GM12878 (cell line): ENCODE measurements around the gene PFKL. TPM values are rescaled to one million over a fixed set of nuclear protein-coding genes. Genes with fewer than 3 reads are reported as not detected.

ENCODE experiments used
- ATAC-seq: fragments of 200-7000 bp; cut with Tn5 transposase; 3 replicates; pipeline ENCODE4 v1.9.1; 2020; ENCODE audit warnings: mild to moderate bottlenecking, moderate library complexity
- BruUV-seq: library from RNA; stranded (reverse); fragments of 400-500 nt; replicated peaks from 2 replicates; lab custom pipeline; 2021; lab: Mats Ljungman, UMichigan
- CTCF ChIA-PET: fragments of 300-600 bp; sonication (Branson Sonifier 250); formaldehyde crosslinking; extraction: SDS; loops from one replicate; lab custom pipeline; 2021; ENCODE audit warnings: inconsistent platforms; lab: Yijun Ruan, JAX
- POLR2A ChIA-PET: fragments of 350-600 bp; formaldehyde crosslinking; extraction: SDS; loops from one replicate; lab custom pipeline; 2021; ENCODE audit warnings: inconsistent platforms; lab: Charles Lee
- RAD21 ChIA-PET: fragments of 300-600 bp; sonication (Branson Sonifier 250); formaldehyde crosslinking; loops from one replicate; lab custom pipeline; 2023; ENCODE audit warnings: antibody characterized with exemption; ENCODE audit not compliant: unreplicated experiment; lab: Charles Lee
- SMC1A ChIA-PET: fragments of 300-600 bp; sonication (Branson Sonifier 250); formaldehyde crosslinking; loops from one replicate; lab custom pipeline; 2023; ENCODE audit not compliant: unreplicated experiment, uncharacterized antibody; lab: Charles Lee
- DNase-seq: peaks from one replicate; pipeline ENCODE4 v3.0.0-alpha.2; 2011; ENCODE audit warnings: low read depth, low spot score
- FAIRE-seq: peaks from 3 replicates; lab custom pipeline; 2011; peaks lifted over from hg19 to GRCh38; lab: Jason Lieb, UNC
- H2AFZ ChIP-seq: 2 replicates; pipeline ENCODE4 v1.6.0; 2011; ENCODE audit warnings: low read depth, low read length, control low read depth; ENCODE audit not compliant: control insufficient read depth
- H3K27ac ChIP-seq: 2 replicates; pipeline ENCODE4 v1.5.1; 2011; ENCODE audit warnings: control low read depth; ENCODE audit not compliant: control insufficient read depth, insufficient read depth
- H3K27me3 ChIP-seq, 2 experiments: replicated peaks in 1 of 2; 2 replicates each; pipeline versions ENCODE4 v1.6.0 to v1.6.1; 2011; ENCODE audit warnings: low read length in 1 of 2; ENCODE audit not compliant: control insufficient read depth in 2 of 2, insufficient read depth in 2 of 2
- H3K36me3 ChIP-seq, 2 experiments: 2 replicates each; pipeline ENCODE4 v1.5.1; 2011; ENCODE audit warnings: low read length in 1 of 2; ENCODE audit not compliant: control insufficient read depth in 2 of 2, insufficient read depth in 2 of 2
- H3K4me1 ChIP-seq: 2 replicates; pipeline ENCODE4 v1.6.1; 2011; ENCODE audit warnings: mild to moderate bottlenecking, low read length, moderate library complexity, mixed read lengths; ENCODE audit not compliant: control insufficient read depth, insufficient read depth
- H3K4me2 ChIP-seq: 2 replicates; pipeline ENCODE4 v1.6.0; 2011; ENCODE audit warnings: control low read depth; ENCODE audit not compliant: control insufficient read depth, insufficient read depth
- H3K4me3 ChIP-seq: fragments of 200-600 bp; sonication (generic); 2 replicates; pipeline ENCODE4 v1.5.1; 2016
- H3K79me2 ChIP-seq: 2 replicates; pipeline ENCODE4 v1.6.0; 2011; ENCODE audit warnings: low read length; ENCODE audit not compliant: control insufficient read depth, insufficient read depth
- H3K9ac ChIP-seq: 2 replicates; pipeline ENCODE4 v1.8.0; 2011; ENCODE audit warnings: low read length, control low read depth, mixed read lengths; ENCODE audit not compliant: control insufficient read depth, insufficient read depth
- H3K9me3 ChIP-seq: replicated peaks from 3 replicates; pipeline ENCODE4 v1.5.1; 2011; ENCODE audit warnings: mild to moderate bottlenecking, low read length; ENCODE audit not compliant: control insufficient read depth, insufficient read depth
- H4K20me1 ChIP-seq: 2 replicates; pipeline ENCODE4 v1.6.0; 2011; ENCODE audit not compliant: control insufficient read depth, insufficient read depth
- HCFC1 ChIP-seq: fragments of 150-350 bp; IDR thresholded peaks from 2 replicates; pipeline ENCODE4 v1.6.1; 2014; ENCODE audit warnings: low read length
- RELB ChIP-seq: fragments of 450-650 bp; IDR thresholded peaks from 2 replicates; pipeline ENCODE4 v1.6.1; 2017; ENCODE audit warnings: low read depth, mild to moderate bottlenecking, moderate library complexity
- STAT3 ChIP-seq: IDR thresholded peaks from 2 replicates; pipeline ENCODE4 v1.6.1; 2011; ENCODE audit warnings: low read depth, low read length, improper control_type of control experiment
- ZBTB33 ChIP-seq: fragments of 450-650 bp; IDR thresholded peaks from 2 replicates; pipeline ENCODE4 v1.6.1; 2017; ENCODE audit warnings: mild to moderate bottlenecking
- ZNF592 ChIP-seq: fragments of 450-650 bp; IDR thresholded peaks from 2 replicates; pipeline ENCODE4 v1.6.1; 2017; ENCODE audit warnings: mild to moderate bottlenecking, moderate library complexity
- ZSCAN29 ChIP-seq: fragments of 450-650 bp; IDR thresholded peaks from 2 replicates; pipeline ENCODE4 v1.6.1; 2017; ENCODE audit warnings: mild to moderate bottlenecking, moderate library complexity
- WGBS: methylation state at CpG from one replicate; pipeline ENCODE4 v1.1.6; 2016; ENCODE audit warnings: low lambda C conversion rate; ENCODE audit not compliant: insufficient replicate concordance, insufficient coverage; ENCODE audit errors: missing lambda C conversion rate; 5-methylcytosine and 5-hydroxymethylcytosine counted together
- in situ Hi-C: fragments of 300-500 bp; cut with MboI; formaldehyde crosslinking; loops from 9 replicates; pipeline ENCODE4 v1.14.3; 2018; ENCODE audit warnings: mixed read lengths
- intact Hi-C: fragments of 100-400 bp; cut with micrococcal nuclease; formaldehyde crosslinking; loops from one replicate; pipeline ENCODE4 v1.14.2; 2022; ENCODE audit not compliant: unreplicated experiment
- polyA plus RNA-seq, 11 experiments: library from polyadenylated mRNA; depleted of rRNA in 4 of 11; unstranded in 6 of 11; stranded (reverse) in 5 of 11; fragments of >200 nt; fragmentation: Nextera tagmentation in 4 of 11; fragmentation: Illumina TruSeq in 1 of 11; extraction: Ambion mirVana in 4 of 11; extraction: Trizol in 1 of 11; gene quantifications; 1 replicate in 1 of 11; 2 replicates in 10 of 11; pipeline versions ENCODE4 v1.2.1 to v1.2.3, GENCODE V29; 2011 to 2016; ENCODE audit warnings: inconsistent platforms in 2 of 11, missing spikeins in 2 of 11, low read depth in 1 of 11
- total RNA-seq, 4 experiments: library from RNA; depleted of rRNA in 3 of 4; stranded (reverse); fragments of >200 nt in 3 of 4; fragmentation: Illumina TruSeq in 1 of 4; extraction: Trizol in 1 of 4; gene quantifications; 2 replicates each; pipeline versions ENCODE4 v1.2.1 to v1.2.3, GENCODE V29; 2013 to 2021

The PFKL gene
- total and polyA plus RNA-seq, 10 of the 15 experiments (the other 5 are each of a cell fraction or from before 2014, with no cell fraction given) = 1.2 to 192 (median 112) TPM

GRCh38 chr21:44370027-44370735, 70.3 kb downstream of the PFKL start (continued):
- TF ChIP-seq ZNF592 = no peak
- TF ChIP-seq RELB = no peak

GRCh38 chr21:44370786-44371410, 71.0 kb downstream of the PFKL start:
- in situ Hi-C loops (loop anchor here (5.0 kb wide), 1 partner anchor 51 kb away; no protein-coding TSS in a partner anchor), intact Hi-C loops (no loop called here)
- H3K36me3 ChIP-seq = no peaks in the 10 kb centered on the region; a peak in 1 of 4 replicates

More at GRCh38 chr21:44370786-44371410, 71.0 kb downstream of the PFKL start:
- Histone ChIP-seq H3K79me2 (no peaks in the 10 kb centered on the region), H3K4me3 (no peak overlapping the region), H3K27me3 (no peaks in the 10 kb centered on the region), H3K4me2 (no peak overlapping the region), H3K9ac (no peak overlapping the region), H3K27ac (no peak overlapping the region), H2AFZ (no peak overlapping the region), H3K4me1 (peaks cover 3% of the 10 kb centered on the region; the same call in 1 of the 2 replicates), H3K9me3 (no peaks in the 10 kb centered on the region; the same call in 2 of the 3 replicates), H4K20me1 (no peaks in the 10 kb centered on the region)
- TF ChIP-seq ZSCAN29 = no peak
- no peak for TF ChIP-seq ZBTB33
- no peak for TF ChIP-seq HCFC1
- no peak for TF ChIP-seq STAT3
- FAIRE-seq (no peak), ATAC-seq (no peak), DNase-seq (no peak)
- ChIA-PET CTCF (no interaction called here), SMC1A (no interaction called here), RAD21 (no interaction called here), POLR2A (no interaction called here)
- 95% methylated on average over 22 of the region's 37 CpGs for WGBS
- no TSS peak for BruUV-seq
